Progenitor cell of endocrine pancreas (in vitro differentiated cells): Measurements from ENCODE around the gene NLRP6. TPM values are rescaled to one million over a fixed set of nuclear protein-coding genes. Genes with fewer than 3 reads are reported as not detected.

Source experiments
- DNase-seq: peaks from one replicate; pipeline ENCODE4 v3.0.0; 2021; ENCODE audit warnings: low spot score; ENCODE audit not compliant: unreplicated experiment
- H3K27ac Mint-ChIP-seq: 2 replicates; pipeline ENCODE4 v1.8.0; 2021; ENCODE audit warnings: mild to moderate bottlenecking, moderate library complexity, mixed read lengths
- H3K27me3 Mint-ChIP-seq: 2 replicates; pipeline ENCODE4 v1.8.0; 2021; ENCODE audit warnings: mixed read lengths
- H3K36me3 Mint-ChIP-seq: 2 replicates; pipeline ENCODE4 v1.8.0; 2022; ENCODE audit warnings: mixed read lengths; ENCODE audit not compliant: insufficient read depth
- H3K4me1 Mint-ChIP-seq: 2 replicates; pipeline ENCODE4 v1.8.0; 2021; ENCODE audit warnings: low read depth, mixed read lengths
- H3K4me3 Mint-ChIP-seq: 2 replicates; pipeline ENCODE4 v1.8.0; 2021; ENCODE audit warnings: low read depth, mild to moderate bottlenecking, moderate library complexity, mixed read lengths
- H3K9me3 Mint-ChIP-seq: 2 replicates; pipeline ENCODE4 v1.8.0; 2021; ENCODE audit warnings: low read depth, mixed read lengths
- CTCF ChIP-seq: fragments of 200-600 bp; sonication (generic); IDR thresholded peaks from one replicate; pipeline ENCODE4 v1.5.0; 2021; ENCODE audit warnings: antibody characterized with exemption, mild to moderate bottlenecking; ENCODE audit not compliant: unreplicated experiment
- total RNA-seq: library from RNA; stranded (reverse); gene quantifications from 2 replicates; pipeline ENCODE4 v1.2.1, GENCODE V29; 2021

Gene NLRP6
- total RNA-seq, 1 donor from 2014 or later, result not detected

GRCh38 chr11:256952-257737, 21.1 kb upstream of the NLRP6 start:
- H3K9me3 Mint-ChIP-seq, result peaks cover 3% of the 10 kb centered on the region
- no peak for TF ChIP-seq CTCF
- no peak for DNase-seq
- H3K27me3 Mint-ChIP-seq, result peaks cover 4% of the 10 kb centered on the region
- H3K36me3 Mint-ChIP-seq, result peaks cover 8% of the 10 kb centered on the region
- no peak overlapping the region for H3K4me3 Mint-ChIP-seq
- H3K4me1 Mint-ChIP-seq, result no peaks in the 10 kb centered on the region
- no peak overlapping the region for H3K27ac Mint-ChIP-seq

GRCh38 chr11:257766-258493, 20.3 kb upstream of the NLRP6 start:
- peaks cover 3% of the 10 kb centered on the region for H3K9me3 Mint-ChIP-seq
- DNase-seq, result no peak
- H3K27me3 Mint-ChIP-seq, result peaks cover 4% of the 10 kb centered on the region
- no peaks in the 10 kb centered on the region for H3K4me1 Mint-ChIP-seq
- H3K36me3 Mint-ChIP-seq, result peaks cover 3% of the 10 kb centered on the region
- no peak overlapping the region for H3K27ac Mint-ChIP-seq
- TF ChIP-seq CTCF, result peak; percentile 38
- no peak overlapping the region for H3K4me3 Mint-ChIP-seq

GRCh38 chr11:259413-259812, 18.8 kb upstream of the NLRP6 start:
- no peaks in the 10 kb centered on the region for H3K36me3 Mint-ChIP-seq
- DNase-seq, result no peak
- H3K4me3 Mint-ChIP-seq, result no peak overlapping the region
- H3K27me3 Mint-ChIP-seq, result peaks cover 4% of the 10 kb centered on the region
- H3K27ac Mint-ChIP-seq, result no peak overlapping the region
- TF ChIP-seq CTCF, result no peak
- no peaks in the 10 kb centered on the region for H3K4me1 Mint-ChIP-seq
- peaks cover 3% of the 10 kb centered on the region for H3K9me3 Mint-ChIP-seq

- H3K4me3 Mint-ChIP-seq, result no peak overlapping the region
- peaks cover 4% of the 10 kb centered on the region for H3K27me3 Mint-ChIP-seq
- H3K36me3 Mint-ChIP-seq, result no peaks in the 10 kb centered on the region
- H3K9me3 Mint-ChIP-seq, result peaks cover 3% of the 10 kb centered on the region
- TF ChIP-seq CTCF, result no peak
- no peaks in the 10 kb centered on the region for H3K4me1 Mint-ChIP-seq
- no peak overlapping the region for H3K27ac Mint-ChIP-seq
- DNase-seq, result no peak
Observed at GRCh38 chr11:261624-262023, 16.6 kb upstream of the NLRP6 start.

GRCh38 chr11:266676-267439, 11.3 kb upstream of the NLRP6 start:
- H3K27me3 Mint-ChIP-seq, result peaks cover 14% of the 10 kb centered on the region
- H3K36me3 Mint-ChIP-seq, result no peaks in the 10 kb centered on the region

More at GRCh38 chr11:266676-267439, 11.3 kb upstream of the NLRP6 start:
- Mint-ChIP-seq H3K9me3 (no peaks in the 10 kb centered on the region), H3K4me3 (no peak overlapping the region), H3K4me1 (peaks cover 5% of the 10 kb centered on the region), H3K27ac (no peak overlapping the region)
- no peak for TF ChIP-seq CTCF
- no peak for DNase-seq
